ENCODE results near the gene ECD.

GRCh38 chr10:73097305-73097670, 70.5 kb downstream of the ECD start:
- TF ChIP-seq CTCF (IDR thresholded peaks at IDR 0.05; ENCODE audit: low read length) (no peak), EZH2phosphoT487 (IDR thresholded peaks at IDR 0.05; ENCODE audit: low read length) (no peak), EZH2 (optimal IDR thresholded peaks at IDR 0.05; ENCODE audit: low read depth, low read length) (no peak)

Measured in MM.1S (cell line).